ENCODE measurements around the gene TMEM184B. TPM values are rescaled to one million over a fixed set of nuclear protein-coding genes. Genes with fewer than 3 reads are reported as not detected.

TMEM184B gene
- total RNA-seq, 4 donors from 2014 or later: 25.4 to 40.7 (median 31.2) TPM

- H3K4me1 ChIP-seq: peaks cover 85 to 89% of the 10 kb centered on the region in 2 donors
- peak overlapping the region; percentile 89 to 100 (median 98) for H3K27ac ChIP-seq
- no peaks in the 10 kb centered on the region for H3K27me3 ChIP-seq
- H3K36me3 ChIP-seq: no peaks in the 10 kb centered on the region
- ATAC-seq (no peak), DNase-seq (no peak)
- intact Hi-C loops (cut with DNase I; ENCODE audit: low total_unique reads): no loop called here
- in situ Hi-C loops (cut with MboI; ENCODE audit: low sequenced_read_pairs in 4 of 4): no loop called here
- no peak for TF ChIP-seq POLR2A (IDR thresholded peaks at IDR 0.05)
- no peak for TF ChIP-seq CTCF (IDR thresholded peaks at IDR 0.05 in 4 of 5, conservative IDR thresholded peaks at IDR 0.05 in 1 of 5)
- no peak overlapping the region for H3K4me3 ChIP-seq
- H3K9me3 ChIP-seq: no peaks in the 10 kb centered on the region
Measured at GRCh38 chr22:38311323-38311620, 38.5 kb upstream of the TMEM184B start.

- Histone ChIP-seq H3K36me3 (no peaks in the 10 kb centered on the region), H3K9me3 (no peaks in the 10 kb centered on the region), H3K4me1 (peaks cover 88 to 89% of the 10 kb centered on the region in 2 donors), H3K4me3 (peak overlapping the region in 2 of 4 donors; percentile 5 to 6), H3K27ac (peak overlapping the region; percentile 89 to 100 (median 98)), H3K27me3 (no peaks in the 10 kb centered on the region)
- TF ChIP-seq CTCF (IDR thresholded peaks at IDR 0.05 in 4 of 5, conservative IDR thresholded peaks at IDR 0.05 in 1 of 5): no peak
- TF ChIP-seq POLR2A (IDR thresholded peaks at IDR 0.05): no peak
- intact Hi-C loops (cut with DNase I; ENCODE audit: low total_unique reads) (no loop called here), in situ Hi-C loops (cut with MboI; ENCODE audit: low sequenced_read_pairs in 4 of 4) (no loop called here)
- ATAC-seq: peak in 1 of 2 donors; percentile 37
- no peak for DNase-seq
Measured at GRCh38 chr22:38310518-38311322, 37.9 kb upstream of the TMEM184B start.

GRCh38 chr22:38309614-38310517 lies 37.1 kb upstream of the TMEM184B start:
- DNase-seq: peak in 1 of 2 donors; percentile 66
- Histone ChIP-seq H3K27me3 (no peaks in the 10 kb centered on the region), H3K36me3 (no peaks in the 10 kb centered on the region), H3K27ac (peak overlapping the region; percentile 89 to 100 (median 98)), H3K4me1 (peaks cover 88 to 94% of the 10 kb centered on the region in 2 donors), H3K4me3 (peak overlapping the region in 2 of 4 donors; percentile 5 to 6), H3K9me3 (no peaks in the 10 kb centered on the region)
- intact Hi-C loops (cut with DNase I; ENCODE audit: low total_unique reads): no loop called here
- TF ChIP-seq POLR2A (IDR thresholded peaks at IDR 0.05): no peak
- TF ChIP-seq CTCF (IDR thresholded peaks at IDR 0.05 in 4 of 5, conservative IDR thresholded peaks at IDR 0.05 in 1 of 5): no peak
- ATAC-seq: peak; percentile 32 to 77
- in situ Hi-C loops (cut with MboI; ENCODE audit: low sequenced_read_pairs in 4 of 4): no loop called here

GRCh38 chr22:38308791-38309498 lies 36.1 kb upstream of the TMEM184B start:
- intact Hi-C loops (cut with DNase I; ENCODE audit: low total_unique reads) (no loop called here), in situ Hi-C loops (cut with MboI; ENCODE audit: low sequenced_read_pairs in 4 of 4) (no loop called here)
- peaks cover 88 to 94% of the 10 kb centered on the region in 2 donors for H3K4me1 ChIP-seq
- TF ChIP-seq POLR2A (IDR thresholded peaks at IDR 0.05): no peak
- no peak for TF ChIP-seq CTCF (IDR thresholded peaks at IDR 0.05 in 4 of 5, conservative IDR thresholded peaks at IDR 0.05 in 1 of 5)
- ATAC-seq (no peak), DNase-seq (no peak)
- H3K4me3 ChIP-seq: no peak overlapping the region
- no peaks in the 10 kb centered on the region for H3K27me3 ChIP-seq
- peak overlapping the region; percentile 89 to 100 (median 98) for H3K27ac ChIP-seq
- no peaks in the 10 kb centered on the region for H3K9me3 ChIP-seq
- H3K36me3 ChIP-seq: no peaks in the 10 kb centered on the region

All from gastrocnemius medialis (tissue), 4 donors.